Activated naive CD8-positive, alpha-beta T cell treated with anti-CD3 and anti-CD28 coated beads for 36 hours (primary cell): ENCODE measurements around the gene ALS2CL. TPM values are rescaled to one million over a fixed set of nuclear protein-coding genes. Genes with fewer than 3 reads are reported as not detected.
A peak's percentile ranks its signal among the peaks of the same experiment; 100 is the strongest.

ENCODE experiments used
- DNase-seq: peaks from one replicate; pipeline ENCODE4 v3.0.0; 2021
- H3K27ac Mint-ChIP-seq: one replicate; pipeline ENCODE4 v1.8.0; 2022; ENCODE audit warnings: mild to moderate bottlenecking, moderate library complexity, mixed read lengths
- H3K27me3 Mint-ChIP-seq: one replicate; pipeline ENCODE4 v1.8.0; 2022; ENCODE audit warnings: mild to moderate bottlenecking, mixed read lengths
- H3K36me3 Mint-ChIP-seq: one replicate; pipeline ENCODE4 v1.8.0; 2021; ENCODE audit warnings: mild to moderate bottlenecking, mixed read lengths
- H3K4me1 Mint-ChIP-seq: one replicate; pipeline ENCODE4 v1.8.0; 2021; ENCODE audit warnings: mixed read lengths
- H3K4me3 Mint-ChIP-seq: one replicate; pipeline ENCODE4 v1.8.0; 2022; ENCODE audit warnings: mild to moderate bottlenecking, moderate library complexity, mixed read lengths
- H3K9me3 Mint-ChIP-seq: one replicate; pipeline ENCODE4 v1.8.0; 2022; ENCODE audit warnings: mixed read lengths
- total RNA-seq, 2 experiments: library from RNA; stranded (reverse); gene quantifications; one replicate each; pipeline ENCODE4 v1.2.3, GENCODE V29; 2021

Gene ALS2CL
- total RNA-seq, 2 experiments from 2014 or later: 1.3 TPM

DNA sequence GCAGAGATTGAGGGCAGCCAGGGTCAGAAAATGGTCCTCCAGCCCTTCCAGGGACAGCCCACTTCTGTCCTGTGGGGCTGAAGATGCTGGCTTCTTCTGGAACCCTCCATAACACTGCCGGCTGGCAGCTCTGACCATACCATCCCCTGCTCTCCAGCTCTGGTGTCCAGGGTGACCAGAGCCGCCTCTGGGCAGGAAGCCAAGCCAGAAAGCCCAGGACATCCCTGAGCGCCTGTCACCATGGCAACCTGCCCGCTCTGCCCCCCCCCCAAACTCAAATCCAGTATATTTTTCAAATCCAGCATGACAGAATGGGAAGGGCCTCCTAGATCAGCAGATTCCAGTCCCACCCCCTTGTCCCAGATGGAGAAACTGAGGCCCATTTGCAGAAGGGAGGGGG, 7.3 kb upstream of the ALS2CL start:
- no peak overlapping the region for H3K27ac Mint-ChIP-seq
- no peak for DNase-seq
- H3K4me3 Mint-ChIP-seq: no peak overlapping the region
- peaks cover 8% of the 10 kb centered on the region for H3K27me3 Mint-ChIP-seq
- peaks cover 5% of the 10 kb centered on the region for H3K4me1 Mint-ChIP-seq
- H3K36me3 Mint-ChIP-seq: no peaks in the 10 kb centered on the region
- H3K9me3 Mint-ChIP-seq: no peaks in the 10 kb centered on the region

DNA sequence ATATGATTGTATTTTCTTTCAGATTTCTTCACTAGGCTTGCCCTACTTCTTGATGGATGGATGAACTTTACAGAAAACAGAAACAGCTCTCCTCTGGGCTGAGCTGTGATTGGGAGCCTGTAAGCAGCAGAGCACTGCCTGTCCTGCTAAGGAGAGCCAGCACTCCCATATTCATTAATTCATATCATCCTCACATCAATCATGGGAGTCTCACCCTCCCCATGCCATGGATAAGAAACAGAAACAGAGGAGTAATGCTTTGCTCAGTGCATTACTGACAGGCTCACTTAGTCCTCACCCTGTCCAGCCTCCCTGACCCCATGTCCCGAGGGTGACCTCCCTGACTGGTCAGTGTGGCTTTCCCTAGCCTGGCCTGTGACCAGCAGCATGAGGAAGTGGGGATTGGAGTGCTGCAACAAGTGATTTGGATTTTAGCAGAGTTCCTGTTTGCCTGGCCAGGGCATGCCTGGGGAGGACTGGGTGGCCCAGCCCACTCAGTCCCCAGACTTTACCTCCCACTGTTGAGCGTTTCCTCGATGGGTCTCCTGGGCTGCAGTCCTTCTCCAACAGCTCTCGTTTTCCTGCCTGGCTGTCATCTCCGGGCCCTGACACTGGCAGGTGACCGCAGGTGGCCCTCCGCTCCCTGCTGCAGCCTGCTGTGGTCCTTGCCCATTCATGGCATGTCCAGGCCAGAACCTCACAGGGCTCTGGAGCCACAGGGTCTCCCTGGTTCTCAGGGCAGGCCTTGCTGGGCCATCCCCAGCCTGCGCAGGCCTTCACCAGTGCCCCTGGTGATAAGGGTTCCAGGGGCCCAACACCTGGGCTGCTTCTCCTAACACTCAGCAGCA, 6.4 kb upstream of the ALS2CL start:
- Mint-ChIP-seq H3K9me3 (no peaks in the 10 kb centered on the region), H3K27me3 (peaks cover 8% of the 10 kb centered on the region), H3K27ac (no peak overlapping the region), H3K4me3 (no peak overlapping the region), H3K36me3 (no peaks in the 10 kb centered on the region), H3K4me1 (peaks cover 13% of the 10 kb centered on the region)
- no peak for DNase-seq

DNA sequence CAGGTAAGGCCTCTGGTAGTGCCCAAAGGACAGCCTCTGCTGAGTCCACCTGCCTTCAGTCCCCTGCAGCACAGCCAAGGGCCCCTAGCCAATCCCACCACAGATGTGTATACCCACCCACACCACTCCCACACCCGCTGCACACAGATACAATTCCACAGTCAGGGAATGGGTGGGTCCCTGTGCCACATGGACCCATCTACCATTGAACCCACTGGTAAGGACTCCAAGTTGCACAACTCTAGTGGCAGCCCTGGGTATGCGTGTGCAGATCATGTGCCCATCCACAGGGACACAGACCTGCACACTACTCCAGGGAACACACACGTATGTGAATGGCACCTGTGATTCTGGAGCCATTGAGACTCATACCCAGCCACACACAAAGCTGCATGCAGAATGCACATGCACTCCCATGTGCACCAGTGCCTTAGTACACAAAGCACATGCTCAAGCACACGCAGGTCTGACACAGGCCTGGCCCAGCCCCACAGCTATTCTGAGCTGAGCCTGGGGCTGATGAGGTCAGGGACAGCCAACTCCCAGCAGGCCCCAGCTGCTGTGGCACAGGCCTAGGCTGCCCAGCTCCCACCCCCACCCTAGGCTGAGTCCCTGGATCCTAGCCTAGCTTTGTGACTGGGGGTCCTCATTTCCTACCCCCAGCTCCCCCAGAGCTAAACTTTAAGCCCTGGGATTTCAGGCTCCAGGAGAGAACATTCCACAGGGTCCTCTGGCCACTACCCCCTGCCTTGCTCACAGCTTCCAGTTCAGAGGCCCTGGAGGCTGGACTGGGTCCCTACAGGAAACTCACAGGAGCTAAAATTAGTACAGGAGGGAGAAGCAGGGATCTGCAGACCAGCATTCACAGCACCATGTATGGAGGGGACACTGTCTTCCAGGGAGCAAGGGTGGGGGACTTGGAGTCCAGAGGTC, 2.7 kb upstream of the ALS2CL start:
- Mint-ChIP-seq H3K4me3 (no peak overlapping the region), H3K9me3 (no peaks in the 10 kb centered on the region), H3K27ac (no peak overlapping the region), H3K36me3 (no peaks in the 10 kb centered on the region), H3K4me1 (peaks cover 27% of the 10 kb centered on the region), H3K27me3 (peaks cover 4% of the 10 kb centered on the region)
- DNase-seq: no peak

DNA sequence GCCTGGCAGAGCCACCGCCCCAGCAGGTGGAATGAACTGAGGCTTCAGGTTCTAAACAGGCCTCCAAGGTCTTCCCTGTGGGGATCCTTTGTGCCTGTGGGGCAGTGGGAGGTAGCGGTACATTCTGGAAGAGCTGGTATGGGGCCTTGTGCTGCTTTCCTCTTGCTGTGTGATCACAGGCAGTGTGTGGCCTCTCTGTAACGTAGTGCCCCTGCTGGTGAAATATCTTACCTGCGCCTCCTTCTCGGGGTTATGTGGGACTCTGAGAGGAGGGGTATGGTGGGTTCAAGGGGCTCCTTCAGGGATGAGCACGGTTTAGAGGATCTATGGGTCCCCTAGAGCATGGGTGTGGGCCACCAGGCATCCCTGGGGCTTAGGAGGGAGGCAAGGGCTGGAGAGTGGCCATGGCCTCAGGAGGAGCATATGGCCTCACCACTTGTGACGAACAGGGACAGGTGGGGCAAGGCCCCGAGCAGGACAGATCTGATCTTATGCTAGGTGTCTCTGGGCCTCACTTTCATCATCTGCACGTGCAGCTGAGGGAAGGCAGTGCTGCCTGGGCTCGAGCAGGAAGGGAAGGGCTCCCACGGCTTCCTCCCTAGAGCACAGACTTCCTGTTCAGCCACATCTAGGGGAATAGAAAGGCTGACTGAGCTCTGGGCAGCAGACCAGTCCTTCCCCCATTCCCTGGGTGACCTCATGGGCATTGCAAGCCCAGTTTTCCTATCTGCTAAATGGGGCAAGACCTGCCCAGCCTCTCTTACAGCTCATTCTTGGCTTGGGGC, 1.9 kb upstream of the ALS2CL start:
- H3K4me3 Mint-ChIP-seq: no peak overlapping the region
- peaks cover 4% of the 10 kb centered on the region for H3K27me3 Mint-ChIP-seq
- H3K36me3 Mint-ChIP-seq: no peaks in the 10 kb centered on the region
- no peaks in the 10 kb centered on the region for H3K9me3 Mint-ChIP-seq
- peak overlapping the region; percentile 76 for H3K27ac Mint-ChIP-seq
- peak; percentile 33 for DNase-seq
- H3K4me1 Mint-ChIP-seq: peaks cover 29% of the 10 kb centered on the region

DNA sequence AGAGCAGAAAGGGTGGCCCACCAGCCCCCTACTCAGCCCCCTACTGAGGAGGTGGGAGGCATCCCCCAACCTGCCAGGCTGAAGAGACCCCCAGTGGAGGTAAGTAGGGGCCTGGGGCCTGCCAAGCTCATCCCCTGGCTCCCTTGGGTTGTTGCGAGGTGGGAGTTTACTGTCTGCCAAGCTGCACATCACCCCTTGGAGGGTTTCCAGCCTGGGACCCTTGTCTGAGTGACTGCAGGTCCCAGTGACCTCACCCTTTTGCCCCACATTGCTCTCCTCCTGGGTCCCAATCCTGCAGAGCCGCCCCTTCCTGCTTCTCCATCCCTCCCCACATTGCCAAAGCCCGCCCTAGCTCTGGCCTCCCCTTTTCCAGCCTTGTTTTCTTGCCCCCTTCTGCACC, 1.0 kb upstream of the ALS2CL start:
- Mint-ChIP-seq H3K9me3 (no peaks in the 10 kb centered on the region), H3K4me1 (peaks cover 29% of the 10 kb centered on the region), H3K27me3 (peaks cover 4% of the 10 kb centered on the region), H3K36me3 (no peaks in the 10 kb centered on the region), H3K4me3 (peak overlapping the region; percentile 51), H3K27ac (no peak overlapping the region)
- DNase-seq: no peak

DNA sequence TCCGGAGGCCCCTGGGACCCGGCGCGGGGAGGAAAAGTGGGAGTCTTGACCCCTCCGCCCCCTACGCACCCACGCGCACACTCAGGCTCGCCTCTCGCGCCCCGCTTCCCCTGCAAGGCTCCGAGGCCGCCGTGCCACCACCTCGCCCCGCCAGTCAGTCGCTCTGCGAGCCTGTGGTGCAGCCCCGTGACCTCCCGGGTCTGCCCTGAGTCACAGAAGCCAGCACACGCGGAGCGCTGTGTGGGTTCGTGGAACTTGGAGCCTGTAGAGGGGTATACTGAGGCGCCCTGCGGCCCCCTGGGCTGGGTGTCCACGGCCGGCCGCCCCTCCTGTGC, 380 bp upstream of the ALS2CL start:
- Mint-ChIP-seq H3K36me3 (no peaks in the 10 kb centered on the region), H3K9me3 (no peaks in the 10 kb centered on the region), H3K27ac (no peak overlapping the region), H3K27me3 (peaks cover 4% of the 10 kb centered on the region), H3K4me3 (peak overlapping the region; percentile 54), H3K4me1 (peaks cover 29% of the 10 kb centered on the region)
- peak; percentile 49 for DNase-seq

DNA sequence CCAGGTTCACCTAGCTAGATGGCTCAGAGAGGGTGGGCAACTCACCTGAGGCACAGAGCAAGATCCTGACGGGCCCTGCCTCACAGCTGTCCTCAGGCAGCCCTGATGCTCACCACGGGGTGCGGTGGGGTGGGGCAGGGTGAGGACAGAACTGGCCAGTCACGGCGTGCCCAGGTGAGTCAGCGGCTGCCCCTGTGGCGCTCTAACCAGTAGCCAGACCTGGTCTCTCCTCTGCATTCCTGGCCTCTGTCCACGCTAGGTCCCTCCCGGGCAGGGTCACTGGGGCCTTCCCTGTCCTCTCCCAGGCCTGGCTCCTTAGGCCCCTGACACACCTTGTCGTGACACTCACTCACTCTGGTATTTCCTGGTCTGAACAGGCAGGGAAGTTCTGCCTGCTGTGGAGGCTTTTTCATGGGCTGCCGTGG, 901 bp downstream of the ALS2CL start:
- DNase-seq: no peak
- H3K4me1 Mint-ChIP-seq: peaks cover 29% of the 10 kb centered on the region
- no peak overlapping the region for H3K27ac Mint-ChIP-seq
- no peaks in the 10 kb centered on the region for H3K9me3 Mint-ChIP-seq
- peak overlapping the region; percentile 76 for H3K4me3 Mint-ChIP-seq
- H3K36me3 Mint-ChIP-seq: no peaks in the 10 kb centered on the region
- H3K27me3 Mint-ChIP-seq: peaks cover 4% of the 10 kb centered on the region

DNA sequence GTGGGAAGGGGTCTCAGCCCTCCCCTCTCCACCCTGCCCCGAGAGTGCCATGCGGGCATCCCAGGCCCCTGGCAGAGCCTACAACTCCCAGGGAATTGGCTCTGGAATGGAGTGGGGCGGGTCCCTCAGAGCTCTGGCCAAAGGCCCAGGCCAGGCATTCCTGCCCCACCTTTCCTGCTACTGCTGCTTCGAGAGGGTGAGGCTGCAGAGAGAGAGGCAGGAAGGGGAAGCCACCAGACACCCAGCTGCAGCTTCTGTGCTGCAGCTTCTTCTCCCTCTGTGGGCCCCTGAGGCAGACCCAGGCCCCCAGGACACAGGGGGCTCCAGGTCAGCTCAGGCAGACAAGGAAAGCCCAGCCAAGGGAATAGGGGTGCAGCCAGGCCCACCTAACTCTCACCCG, 2.7 kb downstream of the ALS2CL start:
- DNase-seq: no peak
- H3K4me1 Mint-ChIP-seq: peaks cover 26% of the 10 kb centered on the region
- no peaks in the 10 kb centered on the region for H3K9me3 Mint-ChIP-seq
- no peak overlapping the region for H3K27ac Mint-ChIP-seq
- H3K36me3 Mint-ChIP-seq: no peaks in the 10 kb centered on the region
- no peak overlapping the region for H3K4me3 Mint-ChIP-seq
- H3K27me3 Mint-ChIP-seq: peaks cover 4% of the 10 kb centered on the region

DNA sequence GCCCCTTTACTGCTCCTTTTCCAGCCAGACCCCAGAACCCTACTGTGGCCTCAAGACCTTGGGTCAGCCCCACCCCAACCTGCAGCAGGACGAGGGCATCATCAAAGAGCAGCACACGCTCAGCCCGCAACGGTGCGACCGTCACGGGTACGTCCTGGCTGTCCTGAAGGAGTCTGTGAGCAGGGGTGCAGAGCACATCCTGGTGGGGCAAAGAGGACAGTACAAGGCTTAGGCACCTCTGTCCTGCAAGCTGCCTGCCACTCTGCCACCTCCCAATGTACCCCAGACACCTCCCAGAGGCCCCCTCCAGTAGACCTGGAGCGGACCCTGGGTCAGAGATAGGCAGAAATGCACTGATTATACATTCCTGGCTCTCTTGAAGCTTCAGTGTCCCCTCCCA, 8.0 kb downstream of the ALS2CL start:
- Mint-ChIP-seq H3K27ac (no peak overlapping the region), H3K4me1 (peaks cover under 1% of the 10 kb centered on the region)

DNA sequence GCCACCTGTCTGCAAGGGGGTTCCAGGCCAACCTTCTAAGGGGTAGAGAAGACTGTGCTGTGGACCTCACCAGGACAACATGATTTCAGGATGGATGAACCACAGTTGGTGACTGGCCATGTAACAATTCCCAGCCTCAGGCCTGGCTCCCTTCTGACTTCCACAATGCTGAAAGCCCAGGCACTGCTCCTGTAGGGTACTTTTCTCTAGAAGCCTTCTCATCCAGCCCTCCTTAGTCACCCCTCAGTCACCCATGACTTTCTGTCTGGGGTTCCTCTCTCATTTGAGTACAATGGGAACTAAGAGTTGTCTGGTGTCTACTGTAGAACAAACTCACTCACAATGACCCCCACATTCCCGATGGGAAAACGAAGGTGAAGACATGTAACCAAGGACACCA, 8.6 kb downstream of the ALS2CL start:
- H3K4me3 Mint-ChIP-seq: no peak overlapping the region
- no peak for DNase-seq
- no peaks in the 10 kb centered on the region for H3K9me3 Mint-ChIP-seq
- H3K4me1 Mint-ChIP-seq: no peaks in the 10 kb centered on the region
- no peaks in the 10 kb centered on the region for H3K36me3 Mint-ChIP-seq
- no peaks in the 10 kb centered on the region for H3K27me3 Mint-ChIP-seq
- no peak overlapping the region for H3K27ac Mint-ChIP-seq

More for the DNA sequence above, 8.0 kb downstream of the ALS2CL start:
- Mint-ChIP-seq H3K27me3 (no peaks in the 10 kb centered on the region), H3K9me3 (no peaks in the 10 kb centered on the region), H3K4me3 (no peak overlapping the region), H3K36me3 (no peaks in the 10 kb centered on the region)
- no peak for DNase-seq

DNA sequence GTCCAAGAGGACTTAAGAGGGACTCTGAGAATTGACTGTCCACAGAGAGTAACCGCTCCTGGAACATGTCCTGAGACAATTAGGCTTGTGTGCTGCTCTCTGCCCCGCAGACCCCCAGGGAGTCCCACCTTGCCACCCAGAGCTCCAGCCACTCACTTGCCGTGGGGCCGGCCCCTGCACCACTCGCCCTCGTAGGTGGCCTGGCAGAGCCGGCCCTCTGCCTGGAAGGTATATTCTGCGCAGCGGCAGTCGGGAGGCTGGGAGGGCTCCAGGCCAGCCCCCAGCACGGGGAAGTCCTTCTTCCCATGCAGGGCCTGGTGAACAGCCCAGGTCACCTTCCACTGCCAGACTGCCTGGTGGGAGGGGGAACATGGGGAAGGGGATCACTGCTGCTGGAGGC, 10.5 kb downstream of the ALS2CL start:
- DNase-seq: no peak
- no peaks in the 10 kb centered on the region for H3K9me3 Mint-ChIP-seq
- H3K4me3 Mint-ChIP-seq: no peak overlapping the region
- H3K27me3 Mint-ChIP-seq: no peaks in the 10 kb centered on the region
- no peak overlapping the region for H3K27ac Mint-ChIP-seq
- no peaks in the 10 kb centered on the region for H3K36me3 Mint-ChIP-seq
- H3K4me1 Mint-ChIP-seq: no peaks in the 10 kb centered on the region

DNA sequence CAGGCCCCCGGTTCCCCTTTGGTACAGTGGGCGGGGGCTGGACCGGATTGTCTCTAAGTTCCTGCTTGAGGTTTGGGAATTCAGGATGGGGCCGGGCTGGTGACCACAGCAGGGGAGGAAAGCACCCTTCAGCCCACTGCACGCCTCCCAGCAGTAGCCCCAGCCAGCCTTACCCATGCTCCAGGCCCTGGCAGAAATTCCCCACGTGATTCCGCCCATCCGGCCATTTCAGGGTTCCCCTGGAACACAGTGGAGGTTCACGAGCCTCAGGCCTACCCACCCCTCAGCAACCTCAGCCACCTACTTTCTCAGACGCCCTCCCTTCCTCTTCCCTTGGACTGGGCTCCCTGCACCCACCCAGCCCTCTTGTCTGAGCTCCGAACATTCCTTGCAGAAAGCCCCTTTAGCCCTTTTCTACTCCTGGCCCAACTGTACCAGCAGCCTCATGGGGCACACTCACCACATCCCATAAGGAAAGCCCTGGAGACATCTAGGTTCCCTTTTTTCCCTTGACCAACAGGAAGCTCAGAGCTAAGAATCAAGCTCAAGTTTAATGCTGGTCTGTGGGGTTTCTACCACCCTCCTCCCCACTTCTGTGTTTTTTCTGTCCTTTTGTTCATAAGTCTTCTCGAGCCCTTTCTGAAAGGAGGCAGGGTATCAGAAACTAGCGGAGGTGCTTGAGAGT, 11.5 kb downstream of the ALS2CL start:
- no peaks in the 10 kb centered on the region for H3K27me3 Mint-ChIP-seq
- DNase-seq: no peak
- H3K36me3 Mint-ChIP-seq: no peaks in the 10 kb centered on the region
- no peaks in the 10 kb centered on the region for H3K9me3 Mint-ChIP-seq
- no peaks in the 10 kb centered on the region for H3K4me1 Mint-ChIP-seq
- no peak overlapping the region for H3K4me3 Mint-ChIP-seq
- H3K27ac Mint-ChIP-seq: no peak overlapping the region

DNA sequence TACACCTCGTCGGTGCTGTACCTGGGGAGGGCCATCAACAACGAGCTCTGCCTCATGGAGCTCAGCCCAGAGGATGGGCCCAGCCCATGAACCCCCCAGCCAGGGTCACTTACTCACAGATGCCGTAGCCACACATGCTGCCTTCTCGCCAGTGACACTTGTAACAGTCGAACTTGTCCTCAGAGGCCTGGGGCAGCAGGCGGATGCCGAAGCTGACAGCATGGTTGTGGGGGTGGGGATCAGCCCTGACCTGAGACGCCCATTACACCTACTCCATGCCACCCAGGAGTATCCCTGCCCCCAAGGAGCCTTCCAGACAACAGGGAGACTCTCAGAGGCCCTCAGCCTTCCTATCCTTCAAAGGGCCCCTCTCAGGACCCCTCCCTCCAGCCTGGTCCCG, 12.1 kb downstream of the ALS2CL start:
- no peak for DNase-seq
- Mint-ChIP-seq H3K4me3 (no peak overlapping the region), H3K9me3 (no peaks in the 10 kb centered on the region), H3K36me3 (no peaks in the 10 kb centered on the region), H3K4me1 (no peaks in the 10 kb centered on the region), H3K27me3 (no peaks in the 10 kb centered on the region), H3K27ac (no peak overlapping the region)

DNA sequence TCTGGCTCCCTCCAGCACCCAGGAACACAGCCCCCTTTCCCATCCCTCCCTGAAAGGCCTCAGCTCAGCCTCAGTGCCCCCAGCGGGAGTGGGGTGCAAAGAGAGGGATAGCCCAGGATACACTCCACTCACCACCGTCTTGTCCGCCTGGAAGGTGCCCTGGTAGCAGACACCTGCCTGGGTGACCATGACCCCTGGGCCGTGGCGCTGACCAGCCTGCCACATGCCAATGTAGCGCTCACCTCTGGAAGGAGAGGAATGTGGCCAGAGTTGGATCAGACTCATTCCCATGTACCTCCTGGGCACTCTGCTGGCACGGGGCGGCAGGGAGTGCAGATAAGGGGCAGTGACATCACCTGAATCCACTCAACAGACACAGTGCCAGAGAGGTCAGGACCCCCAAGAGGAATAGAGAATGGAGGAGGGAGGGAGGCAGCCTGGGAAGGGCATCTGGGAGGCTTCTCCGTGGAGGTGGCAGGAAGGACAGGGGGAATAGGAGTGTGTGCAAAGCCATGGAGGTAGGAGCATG, 13.1 kb downstream of the ALS2CL start:
- Mint-ChIP-seq H3K27me3 (no peaks in the 10 kb centered on the region), H3K36me3 (no peaks in the 10 kb centered on the region), H3K27ac (no peak overlapping the region), H3K9me3 (no peaks in the 10 kb centered on the region), H3K4me1 (no peaks in the 10 kb centered on the region), H3K4me3 (no peak overlapping the region)
- no peak for DNase-seq
